H1 (cell line): ENCODE data around the gene CCNJ. TPM values are rescaled to one million over a fixed set of nuclear protein-coding genes. Genes with fewer than 3 reads are reported as not detected.

Source experiments
- CTCF ChIA-PET: fragments of 300-600 bp; sonication (Branson Sonifier 250); formaldehyde crosslinking; loops from one replicate; lab custom pipeline; 2021; ENCODE audit not compliant: partially characterized antibody; lab: Charles Lee
- POLR2A ChIA-PET: fragments of 300-600 bp; sonication (Branson Sonifier 250); formaldehyde crosslinking; loops from one replicate; lab custom pipeline; 2021; ENCODE audit warnings: inconsistent platforms; ENCODE audit not compliant: partially characterized antibody; lab: Charles Lee
- DNase-seq, 2 experiments: peaks; one replicate each; pipeline versions ENCODE4 v3.0.0 to v3.0.0-alpha.2; 2010 to 2022; ENCODE audit warnings: low spot score in 2 of 2, low read depth in 1 of 2, mixed read lengths in 1 of 2
- FAIRE-seq: peaks from 2 replicates; lab custom pipeline; 2011; peaks lifted over from hg19 to GRCh38; lab: Jason Lieb, UNC
- H2AFZ ChIP-seq: 2 replicates; pipeline ENCODE4 v1.8.1; 2012; ENCODE audit warnings: low read length, inconsistent platforms
- H2AK5ac ChIP-seq: 2 replicates; pipeline ENCODE4 v1.6.1; 2013; ENCODE audit warnings: low read depth, low read length
- H2BK120ac ChIP-seq: replicated peaks from 2 replicates; pipeline ENCODE3; 2013; ENCODE audit warnings: low read depth, low read length, inconsistent platforms
- H2BK12ac ChIP-seq: 2 replicates; pipeline ENCODE4 v1.6.1; 2013; ENCODE audit warnings: low read depth, low read length
- H2BK15ac ChIP-seq: 2 replicates; pipeline ENCODE4 v1.6.1; 2013; ENCODE audit warnings: low read length
- H2BK20ac ChIP-seq: 2 replicates; pipeline ENCODE4 v1.6.1; 2013; ENCODE audit warnings: low read length
- H2BK5ac ChIP-seq: 2 replicates; pipeline ENCODE4 v1.6.1; 2013; ENCODE audit warnings: low read depth, low read length
- H3K14ac ChIP-seq: 2 replicates; pipeline ENCODE4 v1.6.1; 2013; ENCODE audit warnings: inconsistent platforms; ENCODE audit not compliant: insufficient read length
- H3K18ac ChIP-seq: 2 replicates; pipeline ENCODE4 v1.6.1; 2013; ENCODE audit warnings: low read length; ENCODE audit errors: extremely low read depth
- H3K23ac ChIP-seq: 2 replicates; pipeline ENCODE4 v1.6.1; 2013; ENCODE audit warnings: inconsistent platforms; ENCODE audit not compliant: insufficient read length
- H3K23me2 ChIP-seq: 2 replicates; pipeline ENCODE4 v1.6.1; 2013; ENCODE audit warnings: low read depth, low read length
- H3K27ac ChIP-seq: 2 replicates; pipeline ENCODE4 v1.6.1; 2011; ENCODE audit warnings: low read depth, low read length, inconsistent platforms
- H3K27me3 ChIP-seq, 4 experiments: replicated peaks in 1 of 4; 1 replicate in 1 of 4; 2 replicates in 3 of 4; pipeline versions ENCODE4 v1.6.1 to v1.8.1; 2011 to 2013; ENCODE audit warnings: low read length in 3 of 4, mild to moderate bottlenecking in 3 of 4, inconsistent platforms in 2 of 4, mixed read lengths in 2 of 4, moderate library complexity in 1 of 4; ENCODE audit not compliant: control insufficient read depth in 3 of 4, insufficient read depth in 3 of 4; ENCODE audit errors: extremely low read depth in 1 of 4
- H3K36me3 ChIP-seq, 4 experiments: 2 replicates each; pipeline versions ENCODE4 v1.6.1 to v1.8.1; 2011 to 2013; ENCODE audit warnings: mild to moderate bottlenecking in 4 of 4, low read length in 3 of 4, moderate library complexity in 2 of 4, control low read depth in 1 of 4, inconsistent platforms in 1 of 4; ENCODE audit not compliant: insufficient read depth in 4 of 4, control insufficient read depth in 2 of 4
- H3K4ac ChIP-seq: replicated peaks from 2 replicates; pipeline ENCODE3; 2013; ENCODE audit warnings: low read length, low read depth, mixed read lengths, inconsistent platforms; ENCODE audit not compliant: insufficient read length
- H3K4me1 ChIP-seq, 4 experiments: replicated peaks in 1 of 4; 1 replicate in 1 of 4; 2 replicates in 3 of 4; pipeline versions ENCODE4 v1.6.1 to v1.8.1; 2011 to 2013; ENCODE audit warnings: low read length in 3 of 4, inconsistent platforms in 2 of 4, mixed read lengths in 1 of 4; ENCODE audit not compliant: insufficient read depth in 4 of 4, control insufficient read depth in 3 of 4
- H3K4me2 ChIP-seq, 2 experiments: 2 replicates each; pipeline versions ENCODE4 v1.6.1 to v1.8.1; 2011 to 2013; ENCODE audit warnings: low read depth in 2 of 2, low read length in 2 of 2, control low read depth in 1 of 2, inconsistent platforms in 1 of 2, mild to moderate bottlenecking in 1 of 2; ENCODE audit not compliant: insufficient read depth in 1 of 2
- H3K4me3 ChIP-seq, 4 experiments: fragments of 200-600, 300-600 bp in 1 of 4; sonication (generic), shearing (Covaris generic), sonication (Bioruptor Twin) in 1 of 4; 2 replicates each; pipeline versions ENCODE4 v1.5.1 to v1.8.1; 2011 to 2016; ENCODE audit warnings: low read length in 4 of 4, low read depth in 3 of 4, control low read depth in 2 of 4, inconsistent platforms in 2 of 4, mild to moderate bottlenecking in 2 of 4, mixed read lengths in 1 of 4, moderate library complexity in 1 of 4; ENCODE audit not compliant: insufficient read depth in 2 of 4; ENCODE audit errors: extremely low read depth in 1 of 4
- H3K56ac ChIP-seq: replicated peaks from 2 replicates; pipeline ENCODE3; 2013; ENCODE audit warnings: low read depth, mild to moderate bottlenecking, mixed read lengths, low read length, inconsistent platforms; ENCODE audit not compliant: insufficient read length
- H3K79me1 ChIP-seq: 2 replicates; pipeline ENCODE4 v1.6.1; 2013; ENCODE audit warnings: low read depth, low read length, control low read depth
- H3K79me2 ChIP-seq, 2 experiments: 2 replicates each; pipeline versions ENCODE4 v1.6.1 to v1.8.1; 2012 to 2013; ENCODE audit warnings: low read length in 2 of 2, mild to moderate bottlenecking in 2 of 2, inconsistent platforms in 1 of 2; ENCODE audit not compliant: insufficient read depth in 2 of 2, control insufficient read depth in 1 of 2
- H3K9ac ChIP-seq, 4 experiments: replicated peaks in 1 of 4; 1 replicate in 1 of 4; 2 replicates in 3 of 4; pipeline versions ENCODE4 v1.6.1 to v1.8.1; 2011 to 2013; ENCODE audit warnings: low read depth in 3 of 4, low read length in 3 of 4, control low read depth in 2 of 4, mild to moderate bottlenecking in 2 of 4, moderate library complexity in 2 of 4, inconsistent platforms in 1 of 4; ENCODE audit errors: extremely low read depth in 1 of 4
- H3K9me3 ChIP-seq, 2 experiments: 2 replicates each; pipeline versions ENCODE4 v1.6.1 to v1.8.1; 2012 to 2013; ENCODE audit warnings: mild to moderate bottlenecking in 2 of 2, moderate library complexity in 2 of 2, control low read depth in 1 of 2, inconsistent platforms in 1 of 2, low read depth in 1 of 2, low read length in 1 of 2, mixed read lengths in 1 of 2; ENCODE audit not compliant: insufficient read depth in 2 of 2
- H4K20me1 ChIP-seq, 2 experiments: replicated peaks in 1 of 2; 2 replicates each; pipeline versions ENCODE3 to v1.8.1; 2011 to 2013; ENCODE audit warnings: inconsistent platforms in 2 of 2, low read length in 2 of 2, mild to moderate bottlenecking in 1 of 2; ENCODE audit not compliant: insufficient read depth in 2 of 2, control insufficient read depth in 1 of 2
- H4K5ac ChIP-seq: 2 replicates; pipeline ENCODE4 v1.6.1; 2013; ENCODE audit warnings: low read length, low read depth, mixed read lengths, inconsistent platforms; ENCODE audit not compliant: insufficient read length
- H4K8ac ChIP-seq: 2 replicates; pipeline ENCODE4 v1.8.0; 2013; ENCODE audit warnings: mild to moderate bottlenecking, moderate library complexity, low read length, inconsistent platforms; ENCODE audit not compliant: insufficient read depth; ENCODE audit errors: extremely low read depth
- H4K91ac ChIP-seq: replicated peaks from 2 replicates; pipeline ENCODE3; 2013; ENCODE audit warnings: low read length, mixed read lengths, inconsistent platforms; ENCODE audit not compliant: insufficient read length
- ASH2L ChIP-seq: fragments of 200-600, 300-600 bp; sonication (generic); IDR thresholded peaks from one replicate; pipeline ENCODE4 v1.7.1; 2017; ENCODE audit warnings: low read length
- E2F6 ChIP-seq: IDR thresholded peaks from 2 replicates; pipeline ENCODE4 v1.6.1; 2012; ENCODE audit warnings: inconsistent platforms
- EZH2 ChIP-seq: fragments of 200-600 bp; sonication (generic); IDR thresholded peaks from 2 replicates; pipeline ENCODE4 v1.7.1; 2012; ENCODE audit warnings: low read depth, mild to moderate bottlenecking, moderate library complexity, low read length, inconsistent platforms; ENCODE audit not compliant: severe bottlenecking
- JUN ChIP-seq: IDR thresholded peaks from 2 replicates; pipeline ENCODE4 v1.6.1; 2011; ENCODE audit warnings: low read depth, mild to moderate bottlenecking, improper control_type of control experiment, low read length
- RAD21 ChIP-seq, 2 experiments: IDR thresholded peaks in 1 of 2; conservative IDR thresholded peaks in 1 of 2; 2 replicates each; pipeline ENCODE4 v1.6.1; 2011; ENCODE audit warnings: low read depth in 2 of 2, low read length in 2 of 2, improper control_type of control experiment in 1 of 2, inconsistent platforms in 1 of 2, mild to moderate bottlenecking in 1 of 2, moderate library complexity in 1 of 2
- RBBP5 ChIP-seq: IDR thresholded peaks from 2 replicates; pipeline ENCODE4 v1.7.1; 2012; ENCODE audit warnings: low read depth, mild to moderate bottlenecking, inconsistent platforms, low read length, moderate library complexity, borderline replicate concordance
- RNF2 ChIP-seq: fragments of 200-900, 300-1000 bp; sonication (generic); IDR thresholded peaks from 2 replicates; pipeline ENCODE4 v1.7.1; 2016; ENCODE audit warnings: borderline replicate concordance, low read depth, mild to moderate bottlenecking, antibody characterized with exemption, low read length; ENCODE audit not compliant: poor library complexity, severe bottlenecking; ENCODE audit errors: missing control alignments
- SIN3A ChIP-seq, 2 experiments: IDR thresholded peaks in 1 of 2; conservative IDR thresholded peaks in 1 of 2; 2 replicates each; pipeline ENCODE4 v1.6.1; 2011 to 2012; ENCODE audit warnings: low read length in 2 of 2, improper control_type of control experiment in 1 of 2, low read depth in 1 of 2, mild to moderate bottlenecking in 1 of 2
- TBP ChIP-seq: IDR thresholded peaks from 2 replicates; pipeline ENCODE4 v1.6.1; 2011; ENCODE audit warnings: low read depth, low read length, improper control_type of control experiment
- WGBS, 2 experiments: shearing (Covaris generic) in 1 of 2; methylation state at CpG; one replicate each; pipeline versions ENCODE4 v1.1.6 to v1.1.7; 2013 to 2015; ENCODE audit warnings: low lambda C conversion rate in 2 of 2, mixed read lengths in 2 of 2, inconsistent platforms in 1 of 2, low coverage in 1 of 2, missing lambda C conversion rate in 1 of 2; ENCODE audit not compliant: insufficient replicate concordance in 2 of 2, insufficient coverage in 1 of 2, insufficient read length in 1 of 2; ENCODE audit errors: extremely low coverage in 1 of 2, missing lambda C conversion rate in 1 of 2; 5-methylcytosine and 5-hydroxymethylcytosine counted together
- polyA plus RNA-seq, 7 experiments: library from polyadenylated mRNA; depleted of rRNA in 3 of 7; stranded (reverse) in 5 of 7; unstranded in 2 of 7; fragments of >200 nt in 5 of 7; fragments of 200-250 nt in 2 of 7; gene quantifications; 1 replicate in 5 of 7; 2 replicates in 1 of 7; 4 replicates in 1 of 7; pipeline versions ENCODE4 v1.2.1 to v1.2.3, GENCODE V29; 2011 to 2013; ENCODE audit warnings: missing spikeins in 2 of 7, mixed read lengths in 2 of 7
- total RNA-seq: library from RNA; stranded (reverse); fragmentation: NEBNext Ultra II Directional; extraction: Animal tissue kit (Norgen Biotek cat#: 25700); gene quantifications from 2 replicates; pipeline ENCODE4 v1.2.1, GENCODE V29; 2021

CCNJ gene
- total and polyA plus RNA-seq, 2 of the 8 experiments (the other 6 are each of a cell fraction or from before 2014, with no cell fraction given), result 31.4 to 34.7 TPM

- DNase-seq (peak in 1 of 2 experiments; percentile 67), FAIRE-seq (no peak)
- Histone ChIP-seq H3K4ac (no peak overlapping the region), H3K4me3 (peak overlapping the region in 1 of 4 experiments; percentile 36; a peak in 1 of 8 replicates), H3K9me3 (no peaks in the 10 kb centered on the region; a peak in 1 of 4 replicates), H4K20me1 (no peaks in the 10 kb centered on the region), H3K27ac (no peak overlapping the region), H4K5ac (no peak overlapping the region), H3K56ac (no peak overlapping the region), H3K18ac (no peak overlapping the region), H3K4me1 (no peaks in the 10 kb centered on the region), H2BK15ac (no peak overlapping the region), H4K8ac (no peak overlapping the region; the same call in none of the 2 replicates), H4K91ac (no peak overlapping the region), H2BK5ac (no peak overlapping the region; the same call in 1 of the 2 replicates), H2BK12ac (no peak overlapping the region), H2AK5ac (no peak overlapping the region), H3K9ac (no peak overlapping the region), H2BK120ac (no peak overlapping the region), H3K79me1 (no peaks in the 10 kb centered on the region), H3K79me2 (no peaks in the 10 kb centered on the region), H3K4me2 (peak overlapping the region in 1 of 2 experiments; percentile 27; a peak in 2 of 4 replicates), H3K36me3 (no peaks in the 10 kb centered on the region), H2AFZ (peak overlapping the region; percentile 64; the same call in 1 of the 2 replicates), H3K27me3 (no peaks in the 10 kb centered on the region), H3K23me2 (no peaks in the 10 kb centered on the region), H2BK20ac (no peak overlapping the region), H3K23ac (no peak overlapping the region), H3K14ac (no peak overlapping the region)
- 94% methylated on average over 47 of the region's 47 CpGs; no CpG with 5 or more reads in 1 of the 2 experiments for WGBS, 2 experiments
- CTCF ChIA-PET, result no interaction called here
- POLR2A ChIA-PET, result interaction anchor here (1.5 kb wide), 1 partner anchor 40 kb away, joined by 7 read pairs; the partner anchor contains the start of gene ZNF518A
- no peak for TF ChIP-seq ASH2L
- TF ChIP-seq SIN3A (conservative IDR thresholded peaks at IDR 0.05 in 1 of 2, IDR thresholded peaks at IDR 0.05 in 1 of 2; ENCODE audit: low read depth in 1 of 2, low read length in 2 of 2), result no peak
- TF ChIP-seq EZH2, result no peak
- TF ChIP-seq RAD21 (IDR thresholded peaks at IDR 0.05 in 1 of 2, conservative IDR thresholded peaks at IDR 0.05 in 1 of 2; ENCODE audit: low read depth in 2 of 2, low read length in 2 of 2), result no peak
- no peak for TF ChIP-seq E2F6
- TF ChIP-seq TBP, result no peak
- no peak for TF ChIP-seq RBBP5
- TF ChIP-seq JUN, result no peak
- TF ChIP-seq RNF2, result no peak
Measured at GRCh38 chr10:96089670-96090462, 46.5 kb downstream of the CCNJ start.
